Measurements from ENCODE around the gene TMIE. TPM values are rescaled to one million over a fixed set of nuclear protein-coding genes. Genes with fewer than 3 reads are reported as not detected.

The TMIE gene
- total RNA-seq = 1 to 10 TPM in 1 of 2 experiments, under 1 TPM in 1; 0.93 to 1.3 TPM

GRCh38 chr3:46701181-46701939 lies at the start of gene TMIE:
Gene TMIE (plus strand): TSS chr3:46701392. CDS start chr3:46701488, 96 bp downstream.
- Mint-ChIP-seq H3K27ac (no peak within 1 kb of the TSS), H3K9me3 (no peaks in the 10 kb centered on the region), H3K27me3 (peaks cover 2% of the 10 kb centered on the region), H3K36me3 (no peaks in the 10 kb centered on the region), H3K4me3 (no peak within 1 kb of the TSS), H3K4me1 (ENCODE audit: low read depth) (peaks cover 15% of the 10 kb centered on the region)
- intact Hi-C loops (cut with micrococcal nuclease) = loop anchor here (10.0 kb wide), 1 partner anchor 163 kb away; the partner anchor contains the start of gene MYL3
- ChIA-PET CTCF (interaction anchor here (2.0 to 3.0 kb wide), 2 partner anchors 165 to 194 kb away, joined by 5 to 13 read pairs; no protein-coding TSS in a partner anchor), POLR2A (no interaction called here)
- DNase-seq = peak; percentile 17

GRCh38 chr3:46655271-46655670 lies 45.9 kb upstream of the TMIE start:
- Mint-ChIP-seq H3K27me3 (peaks cover 5% of the 10 kb centered on the region), H3K36me3 (no peaks in the 10 kb centered on the region), H3K4me3 (no peak overlapping the region), H3K27ac (no peak overlapping the region), H3K4me1 (ENCODE audit: low read depth) (no peaks in the 10 kb centered on the region), H3K9me3 (peaks cover 9% of the 10 kb centered on the region)
- ChIA-PET CTCF (interaction anchor here (1.2 kb wide), 1 partner anchor 167 kb away, joined by 5 read pairs; no protein-coding TSS in a partner anchor), POLR2A (no interaction called here)
- intact Hi-C loops (cut with micrococcal nuclease) = no loop called here
- no peak for DNase-seq

GRCh38 chr3:46656778-46657556 lies 44.2 kb upstream of the TMIE start:
- ChIA-PET CTCF (no interaction called here), POLR2A (no interaction called here)

GRCh38 chr3:46659285-46659684 lies 41.9 kb upstream of the TMIE start:
- ChIA-PET POLR2A (no interaction called here), CTCF (no interaction called here)
- intact Hi-C loops (cut with micrococcal nuclease) = no loop called here
- no peak overlapping the region for H3K4me3 Mint-ChIP-seq
- no peaks in the 10 kb centered on the region for H3K9me3 Mint-ChIP-seq
- H3K27me3 Mint-ChIP-seq = no peaks in the 10 kb centered on the region
- DNase-seq = no peak
- no peaks in the 10 kb centered on the region for H3K36me3 Mint-ChIP-seq
- H3K27ac Mint-ChIP-seq = no peak overlapping the region
- no peaks in the 10 kb centered on the region for H3K4me1 Mint-ChIP-seq (ENCODE audit: low read depth)

More at GRCh38 chr3:46656778-46657556, 44.2 kb upstream of the TMIE start:
- Mint-ChIP-seq H3K9me3 (peaks cover 4% of the 10 kb centered on the region), H3K27me3 (peaks cover 2% of the 10 kb centered on the region), H3K4me3 (no peak overlapping the region), H3K27ac (no peak overlapping the region), H3K4me1 (ENCODE audit: low read depth) (no peaks in the 10 kb centered on the region), H3K36me3 (no peaks in the 10 kb centered on the region)
- intact Hi-C loops (cut with micrococcal nuclease) = no loop called here
- DNase-seq = no peak

- no peaks in the 10 kb centered on the region for H3K9me3 Mint-ChIP-seq
- intact Hi-C loops (cut with micrococcal nuclease) = no loop called here
Observed at GRCh38 chr3:46660003-46660402, 41.2 kb upstream of the TMIE start.

GRCh38 chr3:46660543-46661523 lies 40.4 kb upstream of the TMIE start:
- Mint-ChIP-seq H3K4me1 (ENCODE audit: low read depth) (no peaks in the 10 kb centered on the region), H3K4me3 (no peak overlapping the region), H3K9me3 (no peaks in the 10 kb centered on the region), H3K27ac (no peak overlapping the region), H3K27me3 (no peaks in the 10 kb centered on the region), H3K36me3 (no peaks in the 10 kb centered on the region)
- POLR2A ChIA-PET = no interaction called here
- peak; percentile 5 for DNase-seq
- CTCF ChIA-PET = interaction anchor here (1.0 to 1.2 kb wide), 2 partner anchors 31 to 172 kb away, joined by 3 read pairs; no protein-coding TSS in a partner anchor
- intact Hi-C loops (cut with micrococcal nuclease) = no loop called here

More at GRCh38 chr3:46660003-46660402, 41.2 kb upstream of the TMIE start:
- ChIA-PET POLR2A (no interaction called here), CTCF (interaction anchor here (1.0 to 1.2 kb wide), 2 partner anchors 30 to 171 kb away, joined by 3 read pairs; no protein-coding TSS in a partner anchor)
- Mint-ChIP-seq H3K27ac (no peak overlapping the region), H3K4me1 (ENCODE audit: low read depth) (no peaks in the 10 kb centered on the region), H3K4me3 (no peak overlapping the region), H3K27me3 (no peaks in the 10 kb centered on the region), H3K36me3 (no peaks in the 10 kb centered on the region)
- no peak for DNase-seq

GRCh38 chr3:46661776-46662766 lies 39.1 kb upstream of the TMIE start:
- no peaks in the 10 kb centered on the region for H3K4me1 Mint-ChIP-seq (ENCODE audit: low read depth)
- peak; percentile 4 for DNase-seq
- H3K36me3 Mint-ChIP-seq = no peaks in the 10 kb centered on the region
- H3K4me3 Mint-ChIP-seq = no peak overlapping the region
- no peaks in the 10 kb centered on the region for H3K9me3 Mint-ChIP-seq
- H3K27ac Mint-ChIP-seq = no peak overlapping the region
- intact Hi-C loops (cut with micrococcal nuclease) = no loop called here
- CTCF ChIA-PET = interaction anchor here (0.7 to 1.2 kb wide), 2 partner anchors 32 to 174 kb away, joined by 3 read pairs; no protein-coding TSS in a partner anchor
- POLR2A ChIA-PET = interaction anchor here (0.7 kb wide), 1 partner anchor 724 kb away, joined by 5 read pairs; no protein-coding TSS in a partner anchor
- H3K27me3 Mint-ChIP-seq = no peaks in the 10 kb centered on the region

- intact Hi-C loops (cut with micrococcal nuclease) = no loop called here
- no peaks in the 10 kb centered on the region for H3K36me3 Mint-ChIP-seq
- H3K27me3 Mint-ChIP-seq = no peaks in the 10 kb centered on the region
- CTCF ChIA-PET = interaction anchor here (0.7 to 1.2 kb wide), 2 partner anchors 33 to 175 kb away, joined by 3 read pairs; no protein-coding TSS in a partner anchor
- no peaks in the 10 kb centered on the region for H3K9me3 Mint-ChIP-seq
- no peak overlapping the region for H3K27ac Mint-ChIP-seq
- peak; percentile 1 for DNase-seq
- H3K4me3 Mint-ChIP-seq = no peak overlapping the region
- no peaks in the 10 kb centered on the region for H3K4me1 Mint-ChIP-seq (ENCODE audit: low read depth)
- POLR2A ChIA-PET = no interaction called here
Observed at GRCh38 chr3:46662771-46663551, 38.2 kb upstream of the TMIE start.

GRCh38 chr3:46663591-46664135 lies 37.5 kb upstream of the TMIE start:
- no peak overlapping the region for H3K27ac Mint-ChIP-seq
- peak; percentile 13 for DNase-seq
- POLR2A ChIA-PET = no interaction called here

More at GRCh38 chr3:46663591-46664135, 37.5 kb upstream of the TMIE start:
- Mint-ChIP-seq H3K4me3 (no peak overlapping the region), H3K36me3 (no peaks in the 10 kb centered on the region), H3K9me3 (no peaks in the 10 kb centered on the region), H3K27me3 (no peaks in the 10 kb centered on the region), H3K4me1 (ENCODE audit: low read depth) (no peaks in the 10 kb centered on the region)
- CTCF ChIA-PET = no interaction called here
- intact Hi-C loops (cut with micrococcal nuclease) = no loop called here
